RPMI7951 (cell line): ENCODE data around the gene BTN1A1. TPM values are rescaled to one million over a fixed set of nuclear protein-coding genes. Genes with fewer than 3 reads are reported as not detected.

Experiments
- total RNA-seq: library from RNA; depleted of rRNA; stranded (reverse); fragments of >200 nt; shearing (Covaris generic); gene quantifications from 2 replicates; pipeline ENCODE4 v1.2.3, GENCODE V29; 2014; rRNA removed

The BTN1A1 gene
- total RNA-seq, 1 experiment from 2014 or later, result not detected

Other genes with a start within 250 kb of the BTN1A1 start
- gene BTN3A2, start 135.1 kb upstream of the BTN1A1 start, total RNA-seq, result 4.8 and 6.5 TPM in 2 replicates
- gene BTN2A2, start 117.2 kb upstream of the BTN1A1 start, total RNA-seq, result 10.6 and 13.5 TPM in 2 replicates
- 18.9 and 22.3 TPM in 2 replicates for gene BTN3A1, start 98.0 kb upstream of the BTN1A1 start, total RNA-seq
- 13.3 and 21.7 TPM in 2 replicates for gene BTN3A3, start 59.8 kb upstream of the BTN1A1 start, total RNA-seq
- 12.3 and 15.0 TPM in 2 replicates for gene BTN2A1, start 42.3 kb upstream of the BTN1A1 start, total RNA-seq
- 130 and 164 TPM in 2 replicates for gene HMGN4, start 38.1 kb downstream of the BTN1A1 start, total RNA-seq
- gene ABT1, start 96.7 kb downstream of the BTN1A1 start, total RNA-seq, result 16.2 and 20.6 TPM in 2 replicates
- gene ZNF322, start 159.4 kb downstream of the BTN1A1 start, total RNA-seq, result 17.9 and 21.4 TPM in 2 replicates